D721Med (cell line): ENCODE data around the gene MRPL54.

Experiments
- DNase-seq: peaks from one replicate; pipeline ENCODE4 v3.0.0; 2011; ENCODE audit warnings: low spot score; ENCODE audit not compliant: insufficient read length
- FAIRE-seq: peaks from 2 replicates; lab custom pipeline; 2011; peaks lifted over from hg19 to GRCh38; lab: Jason Lieb, UNC
- CTCF ChIP-seq: IDR thresholded peaks from 2 replicates; pipeline ENCODE4 v1.5.1; 2012; ENCODE audit warnings: mild to moderate bottlenecking, control low read depth; ENCODE audit not compliant: insufficient read depth; ENCODE audit errors: missing control alignments

Gene MRPL54

GRCh38 chr19:3722443-3723109 lies 39.9 kb upstream of the MRPL54 start:
- TF ChIP-seq CTCF: no peak
- FAIRE-seq (no peak), DNase-seq (no peak)

DNA sequence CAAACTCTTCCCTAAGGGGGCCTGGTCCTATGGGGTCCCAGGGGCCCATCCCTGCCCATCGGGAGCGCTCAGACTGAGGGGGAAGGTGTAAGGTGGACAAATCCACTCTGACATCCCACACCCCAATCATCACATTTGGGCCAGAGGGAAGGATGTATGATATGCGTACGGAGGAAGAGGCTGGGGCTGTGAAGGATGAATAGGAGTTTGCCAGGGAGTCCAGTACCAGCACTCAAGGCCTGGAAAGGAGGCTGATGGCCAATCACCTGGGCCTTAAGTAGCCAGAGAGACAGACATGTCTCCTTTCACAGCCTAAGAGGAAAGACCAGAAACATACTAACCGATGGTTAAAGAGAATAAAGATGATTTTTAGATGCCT lies 39.4 kb upstream of the MRPL54 start:
- no peak for FAIRE-seq
- no peak for TF ChIP-seq CTCF
- no peak for DNase-seq

DNA sequence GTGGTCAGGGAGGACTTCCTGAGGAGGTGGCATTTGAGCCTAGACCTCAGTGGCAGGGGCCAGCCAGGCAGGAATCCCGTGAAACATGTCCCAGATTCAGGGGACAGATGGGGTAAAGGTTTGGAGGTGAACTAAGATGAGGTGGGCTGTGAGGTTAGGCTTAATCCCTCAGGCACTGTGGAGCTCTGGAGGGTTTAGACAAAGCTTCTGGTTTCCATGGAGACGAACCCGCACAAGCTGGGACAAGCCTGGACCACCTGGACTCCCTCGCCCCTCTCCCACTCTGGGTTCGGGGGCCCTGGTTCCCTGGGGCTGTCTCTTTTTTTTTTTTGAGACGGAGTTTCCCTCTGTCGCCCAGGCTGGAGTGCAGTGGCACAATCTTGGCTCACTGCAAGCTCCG lies 38.6 kb upstream of the MRPL54 start:
- peak; percentile 84 for DNase-seq
- TF ChIP-seq CTCF: no peak
- FAIRE-seq: peak; percentile 61

GRCh38 chr19:3725121-3725520 lies 37.4 kb upstream of the MRPL54 start:
- DNase-seq: no peak
- FAIRE-seq: no peak
- no peak for TF ChIP-seq CTCF

DNA sequence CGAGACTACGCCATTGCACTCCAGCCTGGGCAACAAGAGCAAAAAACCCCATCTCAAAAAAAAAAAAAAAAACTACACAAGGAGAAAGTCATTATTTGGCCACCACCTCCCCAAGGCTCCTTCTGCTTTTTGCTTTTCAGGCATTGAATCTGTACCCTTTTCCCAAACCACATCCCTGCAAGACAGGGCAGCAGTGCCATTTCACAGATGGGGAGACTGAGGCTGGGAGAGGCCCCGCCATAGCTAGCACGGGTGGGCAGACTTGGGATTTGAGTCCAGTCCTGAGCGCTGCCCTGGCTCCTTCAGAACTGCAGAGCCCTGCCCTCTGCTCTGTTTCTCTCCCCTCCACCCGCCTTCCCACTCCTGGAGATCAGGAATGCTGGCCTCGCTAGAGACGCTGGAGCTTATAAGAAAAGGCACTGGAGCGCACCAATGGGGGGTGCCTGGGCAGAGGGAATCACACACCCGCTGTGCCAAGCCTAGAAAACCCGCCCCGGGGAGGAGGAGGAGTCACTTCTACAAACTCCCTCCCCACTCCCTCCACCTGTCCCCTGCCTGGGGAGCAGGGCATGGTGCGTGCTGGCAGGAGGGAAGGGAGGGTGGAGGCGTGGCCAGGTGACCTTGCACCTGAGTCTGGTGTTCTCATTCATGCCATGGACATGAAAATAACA lies 36.7 kb upstream of the MRPL54 start:
- TF ChIP-seq CTCF: no peak
- DNase-seq: no peak
- no peak for FAIRE-seq

GRCh38 chr19:3730457-3730958 lies 32.0 kb upstream of the MRPL54 start:
- DNase-seq: no peak
- no peak for TF ChIP-seq CTCF
- no peak for FAIRE-seq

- no peak for DNase-seq
- no peak for TF ChIP-seq CTCF
- no peak for FAIRE-seq
Measured at GRCh38 chr19:3732108-3732507, 30.4 kb upstream of the MRPL54 start.
